Activated CD4-positive, alpha-beta T cell treated with anti-CD3 and anti-CD28 coated beads for 36 hours (primary cell): Measurements from ENCODE around the gene INPP5J. TPM values are rescaled to one million over a fixed set of nuclear protein-coding genes. Genes with fewer than 3 reads are reported as not detected.

Experiments
- ATAC-seq: fragments of 200-7000 bp; cut with Tn5 transposase; one replicate; pipeline ENCODE4 v1.10.0; 2021; ENCODE audit warnings: mild to moderate bottlenecking, moderate library complexity
- CTCF ChIA-PET: fragments of 350-600 bp; sonication (Branson Sonifier 250); formaldehyde crosslinking; loops from one replicate; lab custom pipeline; 2021; ENCODE audit warnings: antibody characterized with exemption; lab: Charles Lee
- POLR2A ChIA-PET: fragments of 350-600 bp; sonication (Branson Sonifier 250); formaldehyde crosslinking; loops from one replicate; lab custom pipeline; 2021; ENCODE audit warnings: antibody characterized with exemption, inconsistent platforms; lab: Charles Lee
- DNase-seq: peaks from one replicate; pipeline ENCODE4 v3.0.0-alpha.2; 2020
- H3K27ac Mint-ChIP-seq: one replicate; pipeline ENCODE4 v1.8.0; 2021; ENCODE audit warnings: mixed read lengths
- H3K27me3 Mint-ChIP-seq: one replicate; pipeline ENCODE4 v1.8.0; 2021; ENCODE audit warnings: mixed read lengths
- H3K36me3 Mint-ChIP-seq: one replicate; pipeline ENCODE4 v1.8.0; 2021; ENCODE audit warnings: low read depth, mixed read lengths
- H3K4me1 Mint-ChIP-seq: one replicate; pipeline ENCODE4 v1.8.0; 2021; ENCODE audit warnings: mixed read lengths
- H3K4me3 Mint-ChIP-seq: one replicate; pipeline ENCODE4 v1.8.0; 2021; ENCODE audit warnings: mild to moderate bottlenecking, moderate library complexity, mixed read lengths
- H3K9me3 Mint-ChIP-seq: one replicate; pipeline ENCODE4 v1.8.0; 2021; ENCODE audit warnings: low read depth, mixed read lengths
- intact Hi-C, 2 experiments: fragments of 100-400 bp; cut with DNase I in 1 of 2; cut with micrococcal nuclease in 1 of 2; formaldehyde crosslinking; loops; one replicate each; pipeline versions ENCODE4 v1.14.2 to v1.15.1; 2022 to 2024; cut with DNase I, micrococcal nuclease
- total RNA-seq, 2 experiments: library from RNA; stranded (reverse); gene quantifications; one replicate each; pipeline ENCODE4 v1.2.3, GENCODE V29; 2021

Gene INPP5J
- total RNA-seq, 2 experiments from 2014 or later, result 0.11 to 0.23 TPM

- H3K4me1 Mint-ChIP-seq, result no peaks in the 10 kb centered on the region
- ChIA-PET POLR2A (no interaction called here), CTCF (interaction anchor here (0.8 to 1.1 kb wide), 2 partner anchors 11 to 12 kb away, joined by 4 read pairs; partner anchors contain the start of gene SELENOM)
- H3K4me3 Mint-ChIP-seq, result no peak overlapping the region
- no peak for DNase-seq
- H3K27ac Mint-ChIP-seq, result no peak overlapping the region
- H3K36me3 Mint-ChIP-seq, result no peaks in the 10 kb centered on the region
- intact Hi-C loops, result no loop called here
- H3K27me3 Mint-ChIP-seq, result no peaks in the 10 kb centered on the region
- H3K9me3 Mint-ChIP-seq, result no peaks in the 10 kb centered on the region
- no peak for ATAC-seq
Observed at GRCh38 chr22:31119026-31119717, 3.6 kb upstream of the INPP5J start.

- Mint-ChIP-seq H3K4me1 (no peaks in the 10 kb centered on the region), H3K9me3 (no peaks in the 10 kb centered on the region), H3K27me3 (no peaks in the 10 kb centered on the region), H3K4me3 (no peak overlapping the region), H3K36me3 (no peaks in the 10 kb centered on the region), H3K27ac (no peak overlapping the region)
- ChIA-PET POLR2A (no interaction called here), CTCF (no interaction called here)
- ATAC-seq, result no peak
- intact Hi-C loops, result no loop called here
- no peak for DNase-seq
Observed at GRCh38 chr22:31120230-31120629, 2.5 kb upstream of the INPP5J start.

GRCh38 chr22:31120642-31121041 lies 2.1 kb upstream of the INPP5J start:
- H3K27me3 Mint-ChIP-seq, result no peaks in the 10 kb centered on the region
- H3K4me3 Mint-ChIP-seq, result no peak overlapping the region
- ATAC-seq (no peak), DNase-seq (no peak)
- no peaks in the 10 kb centered on the region for H3K36me3 Mint-ChIP-seq
- no peaks in the 10 kb centered on the region for H3K9me3 Mint-ChIP-seq
- ChIA-PET CTCF (no interaction called here), POLR2A (interaction anchor here (0.6 kb wide), 1 partner anchor 228 kb away, joined by 4 read pairs; no protein-coding TSS in a partner anchor)
- no peak overlapping the region for H3K27ac Mint-ChIP-seq
- intact Hi-C loops, result no loop called here
- H3K4me1 Mint-ChIP-seq, result no peaks in the 10 kb centered on the region

- intact Hi-C loops, result no loop called here
- no peaks in the 10 kb centered on the region for H3K27me3 Mint-ChIP-seq
- H3K4me1 Mint-ChIP-seq, result no peaks in the 10 kb centered on the region
- DNase-seq (no peak), ATAC-seq (no peak)
- no peak overlapping the region for H3K4me3 Mint-ChIP-seq
- no peaks in the 10 kb centered on the region for H3K36me3 Mint-ChIP-seq
- ChIA-PET POLR2A (interaction anchor here (0.6 kb wide), 1 partner anchor 227 kb away, joined by 4 read pairs; no protein-coding TSS in a partner anchor), CTCF (no interaction called here)
- no peaks in the 10 kb centered on the region for H3K9me3 Mint-ChIP-seq
- no peak overlapping the region for H3K27ac Mint-ChIP-seq
Observed at GRCh38 chr22:31121403-31121802, 1.4 kb upstream of the INPP5J start.

- POLR2A ChIA-PET, result no interaction called here
Observed at GRCh38 chr22:31122196-31122531, 602 bp upstream of the INPP5J start.

GRCh38 chr22:31123292-31123602 lies 481 bp downstream of the INPP5J start:
- no peaks in the 10 kb centered on the region for H3K36me3 Mint-ChIP-seq
- intact Hi-C loops, result no loop called here
- no peaks in the 10 kb centered on the region for H3K4me1 Mint-ChIP-seq
- POLR2A ChIA-PET, result no interaction called here
- CTCF ChIA-PET, result no interaction called here
- H3K9me3 Mint-ChIP-seq, result no peaks in the 10 kb centered on the region
- no peak overlapping the region for H3K4me3 Mint-ChIP-seq
- no peak overlapping the region for H3K27ac Mint-ChIP-seq
- H3K27me3 Mint-ChIP-seq, result no peaks in the 10 kb centered on the region
- ATAC-seq (no peak), DNase-seq (no peak)

More at GRCh38 chr22:31122196-31122531, 602 bp upstream of the INPP5J start:
- no peaks in the 10 kb centered on the region for H3K36me3 Mint-ChIP-seq
- DNase-seq (no peak), ATAC-seq (no peak)
- CTCF ChIA-PET, result no interaction called here
- no peaks in the 10 kb centered on the region for H3K27me3 Mint-ChIP-seq
- intact Hi-C loops, result no loop called here
- no peaks in the 10 kb centered on the region for H3K4me1 Mint-ChIP-seq
- no peaks in the 10 kb centered on the region for H3K9me3 Mint-ChIP-seq
- no peak overlapping the region for H3K4me3 Mint-ChIP-seq
- H3K27ac Mint-ChIP-seq, result no peak overlapping the region

GRCh38 chr22:31124290-31124689 lies 1.5 kb downstream of the INPP5J start:
- intact Hi-C loops, result no loop called here
- no peak overlapping the region for H3K27ac Mint-ChIP-seq
- ChIA-PET POLR2A (interaction anchor here (0.6 kb wide), 2 partner anchors 48 to 490 kb away, joined by 3 read pairs; no protein-coding TSS in a partner anchor), CTCF (interaction anchor here (1.0 kb wide), 1 partner anchor 17 kb away, joined by 4 read pairs; the partner anchor contains the start of gene SELENOM)
- no peaks in the 10 kb centered on the region for H3K27me3 Mint-ChIP-seq
- no peaks in the 10 kb centered on the region for H3K4me1 Mint-ChIP-seq
- ATAC-seq, result no peak
- no peaks in the 10 kb centered on the region for H3K36me3 Mint-ChIP-seq
- H3K4me3 Mint-ChIP-seq, result no peak overlapping the region
- no peak for DNase-seq
- no peaks in the 10 kb centered on the region for H3K9me3 Mint-ChIP-seq

GRCh38 chr22:31124811-31125465 lies 2.2 kb downstream of the INPP5J start:
- POLR2A ChIA-PET, result no interaction called here
- no peak for ATAC-seq

GRCh38 chr22:31125521-31126117 lies 2.9 kb downstream of the INPP5J start:
- Mint-ChIP-seq H3K9me3 (no peaks in the 10 kb centered on the region), H3K27me3 (no peaks in the 10 kb centered on the region), H3K4me3 (no peak overlapping the region), H3K27ac (no peak overlapping the region), H3K36me3 (no peaks in the 10 kb centered on the region), H3K4me1 (no peaks in the 10 kb centered on the region)
- intact Hi-C loops, result no loop called here
- ChIA-PET POLR2A (no interaction called here), CTCF (interaction anchor here (0.7 to 1.0 kb wide), 2 partner anchors 16 to 18 kb away, joined by 3 to 4 read pairs; partner anchors contain the start of gene SELENOM)
- no peak for ATAC-seq
- no peak for DNase-seq

More at GRCh38 chr22:31124811-31125465, 2.2 kb downstream of the INPP5J start:
- no peak for DNase-seq
- Mint-ChIP-seq H3K4me1 (no peaks in the 10 kb centered on the region), H3K27ac (no peak overlapping the region), H3K27me3 (no peaks in the 10 kb centered on the region), H3K4me3 (no peak overlapping the region), H3K36me3 (no peaks in the 10 kb centered on the region), H3K9me3 (no peaks in the 10 kb centered on the region)
- CTCF ChIA-PET, result interaction anchor here (0.6 to 1.0 kb wide), 2 partner anchors 17 to 18 kb away, joined by 3 to 4 read pairs; partner anchors contain the start of gene SELENOM
- intact Hi-C loops, result no loop called here

GRCh38 chr22:31126128-31126868 lies 3.5 kb downstream of the INPP5J start:
- H3K27me3 Mint-ChIP-seq, result no peaks in the 10 kb centered on the region
- ATAC-seq, result no peak
- H3K27ac Mint-ChIP-seq, result no peak overlapping the region
- DNase-seq, result no peak
- no peaks in the 10 kb centered on the region for H3K36me3 Mint-ChIP-seq
- ChIA-PET POLR2A (no interaction called here), CTCF (interaction anchor here (0.7 kb wide), 1 partner anchor 17 kb away, joined by 3 read pairs; no protein-coding TSS in a partner anchor)
- H3K4me1 Mint-ChIP-seq, result no peaks in the 10 kb centered on the region
- intact Hi-C loops, result no loop called here
- no peaks in the 10 kb centered on the region for H3K9me3 Mint-ChIP-seq
- H3K4me3 Mint-ChIP-seq, result no peak overlapping the region

GRCh38 chr22:31126869-31127175 lies 4.1 kb downstream of the INPP5J start:
- no peak for ATAC-seq
- Mint-ChIP-seq H3K27ac (no peak overlapping the region), H3K4me3 (no peak overlapping the region), H3K9me3 (no peaks in the 10 kb centered on the region), H3K36me3 (no peaks in the 10 kb centered on the region), H3K27me3 (no peaks in the 10 kb centered on the region), H3K4me1 (no peaks in the 10 kb centered on the region)
- ChIA-PET CTCF (no interaction called here), POLR2A (no interaction called here)
- no peak for DNase-seq
- intact Hi-C loops, result no loop called here
